ENCODE data around the gene PCSK6. TPM values are rescaled to one million over a fixed set of nuclear protein-coding genes. Genes with fewer than 3 reads are reported as not detected.

The PCSK6 gene
- total RNA-seq, 2 donors from 2014 or later, result 5.1 to 8.8 TPM

DNA sequence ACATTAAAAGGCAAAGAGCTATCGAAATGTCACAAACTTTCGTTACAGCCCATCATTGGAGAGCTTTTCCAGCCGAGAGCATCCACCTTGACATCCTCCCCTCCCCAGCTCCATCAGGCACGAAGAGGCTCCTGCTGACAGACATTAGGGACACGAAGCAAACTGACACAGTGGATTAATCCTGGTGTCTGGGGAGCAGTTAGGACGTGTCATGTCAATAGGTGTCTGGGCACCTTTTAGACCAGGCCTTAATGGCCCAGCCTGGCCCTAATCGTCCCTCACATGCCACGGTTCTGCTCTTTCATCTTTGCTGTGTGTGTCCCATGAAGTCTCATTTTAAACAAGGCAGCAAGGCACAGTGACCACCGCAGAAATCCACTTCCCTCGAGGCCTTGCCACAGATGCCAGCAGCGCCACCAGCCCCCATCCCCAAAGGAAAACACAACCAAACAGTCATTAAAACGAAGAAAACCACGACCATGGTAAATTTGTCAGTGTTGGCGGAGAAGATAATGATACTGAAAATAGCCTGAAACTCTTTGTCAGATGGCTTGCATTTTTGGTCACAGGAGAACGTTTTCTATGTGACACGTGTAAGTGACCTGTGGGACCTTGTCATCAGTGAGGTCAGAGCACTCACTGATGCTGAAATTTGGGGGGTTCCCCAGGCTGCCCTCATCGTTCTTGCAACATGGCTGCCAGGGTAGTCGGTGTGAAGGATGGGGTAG, 16.3 kb upstream of the PCSK6 start:
- no peaks in the 10 kb centered on the region for H3K9me3 ChIP-seq
- H3K36me3 ChIP-seq, result no peaks in the 10 kb centered on the region
- DNase-seq (ENCODE audit: low spot score) (no peak), ATAC-seq (ENCODE audit: insufficient number of reproducible peaks, low FRiP score, low read depth) (no peak)
- H3K27me3 ChIP-seq (replicated peaks; ENCODE audit: insufficient read depth), result no peaks in the 10 kb centered on the region
- H3K27ac ChIP-seq, result no peak overlapping the region
- H3K4me1 ChIP-seq (ENCODE audit: control insufficient read depth in 1 of 2, low read depth in 2 of 2), result no peaks in the 10 kb centered on the region
- TF ChIP-seq, protein P1, sequence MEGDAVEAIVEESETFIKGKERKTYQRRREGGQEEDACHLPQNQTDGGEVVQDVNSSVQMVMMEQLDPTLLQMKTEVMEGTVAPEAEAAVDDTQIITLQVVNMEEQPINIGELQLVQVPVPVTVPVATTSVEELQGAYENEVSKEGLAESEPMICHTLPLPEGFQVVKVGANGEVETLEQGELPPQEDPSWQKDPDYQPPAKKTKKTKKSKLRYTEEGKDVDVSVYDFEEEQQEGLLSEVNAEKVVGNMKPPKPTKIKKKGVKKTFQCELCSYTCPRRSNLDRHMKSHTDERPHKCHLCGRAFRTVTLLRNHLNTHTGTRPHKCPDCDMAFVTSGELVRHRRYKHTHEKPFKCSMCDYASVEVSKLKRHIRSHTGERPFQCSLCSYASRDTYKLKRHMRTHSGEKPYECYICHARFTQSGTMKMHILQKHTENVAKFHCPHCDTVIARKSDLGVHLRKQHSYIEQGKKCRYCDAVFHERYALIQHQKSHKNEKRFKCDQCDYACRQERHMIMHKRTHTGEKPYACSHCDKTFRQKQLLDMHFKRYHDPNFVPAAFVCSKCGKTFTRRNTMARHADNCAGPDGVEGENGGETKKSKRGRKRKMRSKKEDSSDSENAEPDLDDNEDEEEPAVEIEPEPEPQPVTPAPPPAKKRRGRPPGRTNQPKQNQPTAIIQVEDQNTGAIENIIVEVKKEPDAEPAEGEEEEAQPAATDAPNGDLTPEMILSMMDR (IDR thresholded peaks at IDR 0.05), result no peak
- H3K4me3 ChIP-seq, result no peak overlapping the region

DNA sequence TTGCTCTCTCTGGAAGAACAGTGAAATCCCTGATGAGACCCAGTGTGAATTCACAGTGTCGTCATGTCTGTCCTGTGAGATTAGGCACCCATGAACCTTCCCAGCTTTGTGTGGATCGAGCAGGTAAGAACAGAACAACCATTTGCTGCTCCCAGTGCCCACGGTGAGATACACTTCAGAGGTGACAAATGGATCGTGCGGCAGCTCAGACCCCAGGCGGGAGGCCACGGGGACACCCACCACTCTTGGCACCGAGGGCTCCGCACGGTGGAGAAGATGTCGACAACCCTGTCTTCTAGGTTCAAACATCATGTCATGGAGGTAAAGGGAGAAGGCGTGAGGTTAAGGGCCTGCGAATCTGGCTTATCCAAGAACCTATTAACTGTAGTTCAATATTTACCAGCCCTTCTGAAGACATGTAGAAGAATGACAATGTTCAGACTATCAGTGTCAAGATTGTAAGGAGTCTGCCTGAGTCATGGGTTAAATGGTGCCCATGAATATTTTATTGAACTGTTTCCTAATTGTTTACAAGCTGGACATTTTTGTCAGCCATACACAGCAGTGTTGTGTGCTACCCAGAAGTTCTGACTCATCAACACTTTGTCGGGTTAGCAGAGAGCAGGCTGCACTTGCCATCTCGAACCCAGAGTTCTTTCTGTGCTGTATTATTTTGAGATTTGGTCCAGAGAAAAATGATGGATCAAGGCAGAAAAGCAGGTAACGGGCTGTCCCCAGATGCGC, 15.5 kb upstream of the PCSK6 start:
- no peaks in the 10 kb centered on the region for H3K36me3 ChIP-seq
- TF ChIP-seq, protein P1 (IDR thresholded peaks at IDR 0.05), result no peak
- H3K4me1 ChIP-seq (ENCODE audit: control insufficient read depth in 1 of 2, low read depth in 2 of 2), result peaks cover 4% of the 10 kb centered on the region in 2 donors
- H3K4me3 ChIP-seq, result no peak overlapping the region
- ATAC-seq (ENCODE audit: insufficient number of reproducible peaks, low FRiP score, low read depth) (no peak), DNase-seq (ENCODE audit: low spot score) (no peak)
- H3K9me3 ChIP-seq, result no peaks in the 10 kb centered on the region
- H3K27ac ChIP-seq, result no peak overlapping the region
- no peaks in the 10 kb centered on the region for H3K27me3 ChIP-seq (replicated peaks; ENCODE audit: insufficient read depth)

DNA sequence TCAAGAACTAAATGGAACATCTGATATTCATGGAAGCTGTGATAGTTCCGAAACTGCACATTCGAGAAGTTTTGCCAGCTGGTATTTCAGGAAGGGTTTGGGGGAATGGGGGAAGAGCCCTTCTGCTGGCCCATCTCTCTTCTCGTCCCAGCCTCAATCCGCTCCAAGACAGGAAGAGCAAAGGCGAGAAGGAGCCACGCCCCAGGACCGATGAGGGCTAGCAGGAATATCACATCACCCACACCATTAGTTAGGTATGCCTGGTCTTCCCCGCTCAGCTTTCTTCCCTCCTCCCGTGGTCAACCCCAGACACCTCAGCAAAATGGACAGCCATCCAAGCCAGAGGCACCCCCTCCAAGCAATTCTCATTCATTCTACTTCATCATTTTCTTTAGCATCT, 14.9 kb upstream of the PCSK6 start:
- no peak for ATAC-seq (ENCODE audit: insufficient number of reproducible peaks, low FRiP score, low read depth)
- Histone ChIP-seq H3K4me3 (no peak overlapping the region), H3K4me1 (ENCODE audit: control insufficient read depth in 1 of 2, low read depth in 2 of 2) (peaks cover 8% of the 10 kb centered on the region in 2 donors), H3K36me3 (no peaks in the 10 kb centered on the region), H3K27ac (no peak overlapping the region), H3K27me3 (replicated peaks; ENCODE audit: insufficient read depth) (no peaks in the 10 kb centered on the region), H3K9me3 (no peaks in the 10 kb centered on the region)
- no peak for DNase-seq (ENCODE audit: low spot score)
- TF ChIP-seq, protein P1 (IDR thresholded peaks at IDR 0.05), result no peak

DNA sequence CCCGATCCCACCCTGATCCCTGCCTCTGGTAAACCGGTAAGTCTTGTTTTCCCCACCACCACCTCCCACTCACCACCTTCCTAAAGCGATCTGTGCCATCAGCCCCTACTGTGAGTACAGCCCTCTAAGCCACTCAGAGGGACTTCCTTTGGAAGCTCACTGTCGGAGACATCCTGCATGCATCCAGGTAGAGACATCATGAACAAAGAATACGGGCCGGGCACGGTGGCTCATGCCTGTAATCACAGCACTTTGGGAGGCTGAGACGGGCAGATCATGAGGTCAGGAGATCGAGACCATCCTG, 13.7 kb upstream of the PCSK6 start:
- Histone ChIP-seq H3K27ac (no peak overlapping the region), H3K4me3 (no peak overlapping the region), H3K36me3 (no peaks in the 10 kb centered on the region), H3K27me3 (replicated peaks; ENCODE audit: insufficient read depth) (no peaks in the 10 kb centered on the region), H3K9me3 (no peaks in the 10 kb centered on the region), H3K4me1 (ENCODE audit: control insufficient read depth in 1 of 2, low read depth in 2 of 2) (peaks cover 8% of the 10 kb centered on the region in 2 donors)
- no peak for ATAC-seq (ENCODE audit: insufficient number of reproducible peaks, low FRiP score, low read depth)
- TF ChIP-seq, protein P1 (IDR thresholded peaks at IDR 0.05), result no peak
- DNase-seq (ENCODE audit: low spot score), result no peak

DNA sequence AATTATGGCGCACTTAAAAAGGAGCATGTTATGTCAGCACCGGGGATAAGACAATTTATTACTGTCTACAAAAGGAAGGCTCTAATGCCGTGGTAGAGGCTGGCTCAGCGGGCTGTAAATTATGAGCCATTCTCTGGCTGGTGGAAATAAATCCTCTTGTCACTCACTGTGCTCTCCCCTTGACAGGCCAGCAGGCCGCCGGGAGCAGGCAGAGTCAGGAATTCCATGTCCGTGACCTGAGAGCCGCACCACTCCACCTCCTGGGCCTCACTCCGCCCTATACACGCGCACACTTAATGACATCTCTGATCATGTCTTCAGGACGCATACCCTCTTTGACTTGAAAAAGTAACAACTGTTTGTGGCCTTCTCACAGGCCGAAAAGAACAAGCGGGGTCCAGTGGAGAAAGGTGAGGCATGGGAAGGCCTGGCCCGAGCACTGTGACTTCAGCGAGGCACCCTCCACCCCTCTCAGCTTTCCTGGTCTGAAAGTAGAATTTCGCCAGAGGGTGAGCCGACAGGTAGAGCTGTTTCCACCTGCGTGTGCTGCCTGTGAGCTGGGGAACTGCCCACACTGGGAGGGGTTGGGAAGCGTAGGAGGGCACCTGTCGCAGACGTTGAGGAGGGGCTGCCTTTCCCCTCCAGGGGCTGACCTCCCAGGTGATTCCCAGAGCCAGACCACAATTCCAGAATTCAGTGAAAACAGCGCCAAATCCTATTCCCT, 13.2 kb upstream of the PCSK6 start:
- no peaks in the 10 kb centered on the region for H3K9me3 ChIP-seq
- H3K27me3 ChIP-seq (replicated peaks; ENCODE audit: insufficient read depth), result no peaks in the 10 kb centered on the region
- TF ChIP-seq, protein P1 (IDR thresholded peaks at IDR 0.05), result no peak
- peaks cover 8% of the 10 kb centered on the region in 2 donors for H3K4me1 ChIP-seq (ENCODE audit: control insufficient read depth in 1 of 2, low read depth in 2 of 2)
- no peak overlapping the region for H3K27ac ChIP-seq
- no peak overlapping the region for H3K4me3 ChIP-seq
- ATAC-seq (ENCODE audit: insufficient number of reproducible peaks, low FRiP score, low read depth) (no peak), DNase-seq (ENCODE audit: low spot score) (no peak)
- H3K36me3 ChIP-seq, result no peaks in the 10 kb centered on the region
